Tibial nerve (tissue), 4 donors: Measurements from ENCODE around the gene MGMT. TPM values are rescaled to one million over a fixed set of nuclear protein-coding genes. Genes with fewer than 3 reads are reported as not detected.

Experiments
- DNase-seq, 2 donors: peaks; one replicate each; pipeline ENCODE4 v3.0.0-alpha.2; 2019; ENCODE audit warnings: low spot score in 2 of 2
- H3K27ac ChIP-seq, 4 donors: fragments of 200-600 bp; sonication (generic) in 3 of 4; one replicate each; pipeline ENCODE4 v1.5.1; 2017 to 2019; ENCODE audit warnings: mild to moderate bottlenecking in 1 of 4
- H3K27me3 ChIP-seq, 2 donors: fragments of 200-600 bp; sonication (generic) in 1 of 2; one replicate each; pipeline versions ENCODE4 v1.5.1 to v1.6.0; 2017 to 2019
- H3K36me3 ChIP-seq, 3 donors: fragments of 200-600 bp; sonication (generic); one replicate each; pipeline ENCODE4 v1.5.1; 2018 to 2019
- H3K4me1 ChIP-seq, 4 donors: fragments of 200-600 bp; sonication (generic) in 3 of 4; one replicate each; pipeline ENCODE4 v1.5.1; 2017 to 2019
- H3K4me3 ChIP-seq, 4 donors: fragments of 200-600 bp; sonication (generic) in 3 of 4; one replicate each; pipeline ENCODE4 v1.5.1; 2017 to 2019; ENCODE audit warnings: mild to moderate bottlenecking in 1 of 4, moderate library complexity in 1 of 4
- H3K9me3 ChIP-seq, 4 donors: fragments of 200-600 bp; sonication (generic) in 3 of 4; one replicate each; pipeline ENCODE4 v1.5.1; 2017 to 2019
- CTCF ChIP-seq, 5 experiments: fragments of 200-600 bp in 3 of 5; fragments of 450-650 bp in 2 of 5; sonication (generic) in 3 of 5; IDR thresholded peaks; one replicate each; pipeline ENCODE4 v1.5.1; 2016 to 2019; ENCODE audit warnings: antibody characterized with exemption in 5 of 5, mild to moderate bottlenecking in 3 of 5, moderate library complexity in 2 of 5
- EP300 ChIP-seq, 2 donors: sonication (generic); formaldehyde crosslinking; IDR thresholded peaks; one replicate each; pipeline ENCODE4 v1.6.1; 2017; ENCODE audit warnings: antibody characterized with exemption in 2 of 2, mild to moderate bottlenecking in 1 of 2
- POLR2A ChIP-seq, 2 donors: fragments of 450-650 bp; IDR thresholded peaks; one replicate each; pipeline ENCODE4 v1.6.1; 2017; ENCODE audit warnings: antibody characterized with exemption in 2 of 2, mild to moderate bottlenecking in 2 of 2, moderate library complexity in 2 of 2
- WGBS, 2 donors: methylation state at CpG; one replicate each; pipeline ENCODE4 v1.1.5; 2018; 5-methylcytosine and 5-hydroxymethylcytosine counted together
- total RNA-seq, 4 donors: library from RNA; depleted of rRNA; stranded (reverse); fragments of >200 nt; gene quantifications; one replicate each; pipeline ENCODE4 v1.1.0, GENCODE V29; 2016

MGMT gene
- total RNA-seq, 4 donors from 2014 or later: 26.1 to 39.1 (median 33.7) TPM

- H3K36me3 ChIP-seq: no peaks in the 10 kb centered on the region
- no peaks in the 10 kb centered on the region for H3K9me3 ChIP-seq
- no peak overlapping the region for H3K27ac ChIP-seq
- DNase-seq: no peak
- H3K4me1 ChIP-seq: no peaks in the 10 kb centered on the region
- no peak overlapping the region for H3K4me3 ChIP-seq
- 78 to 80% methylated on average over 4 of the region's 4 CpGs for WGBS, 2 donors
- TF ChIP-seq EP300 (IDR thresholded peaks at IDR 0.05): no peak
- no peak for TF ChIP-seq CTCF (IDR thresholded peaks at IDR 0.05)
- no peaks in the 10 kb centered on the region for H3K27me3 ChIP-seq
These were observed 20.9 kb upstream of the MGMT start for GRCh38 chr10:129446183-129446581.

GRCh38 chr10:129447486-129447885 lies 19.6 kb upstream of the MGMT start:
- Histone ChIP-seq H3K36me3 (no peaks in the 10 kb centered on the region), H3K9me3 (peaks cover 0 to 2% (median 0%) of the 10 kb centered on the region in 4 donors), H3K27ac (no peak overlapping the region), H3K4me1 (no peaks in the 10 kb centered on the region), H3K27me3 (no peaks in the 10 kb centered on the region), H3K4me3 (no peak overlapping the region)
- TF ChIP-seq POLR2A (IDR thresholded peaks at IDR 0.05) (no peak), CTCF (IDR thresholded peaks at IDR 0.05) (no peak), EP300 (IDR thresholded peaks at IDR 0.05) (no peak)
- 91 to 93% methylated on average over 6 of the region's 6 CpGs for WGBS, 2 donors
- no peak for DNase-seq

GRCh38 chr10:129448086-129448485 lies 19.0 kb upstream of the MGMT start:
- WGBS, 2 donors: 76 to 81% methylated on average over 5 of the region's 5 CpGs
- Histone ChIP-seq H3K27me3 (no peaks in the 10 kb centered on the region), H3K4me3 (no peak overlapping the region), H3K9me3 (peaks cover 0 to 7% (median 0%) of the 10 kb centered on the region in 4 donors), H3K27ac (no peak overlapping the region), H3K4me1 (no peaks in the 10 kb centered on the region), H3K36me3 (no peaks in the 10 kb centered on the region)
- no peak for DNase-seq
- TF ChIP-seq POLR2A (IDR thresholded peaks at IDR 0.05) (no peak), CTCF (IDR thresholded peaks at IDR 0.05) (no peak), EP300 (IDR thresholded peaks at IDR 0.05) (no peak)

GRCh38 chr10:129448539-129448938 lies 18.5 kb upstream of the MGMT start:
- Histone ChIP-seq H3K9me3 (peaks cover 0 to 7% (median 0%) of the 10 kb centered on the region in 4 donors), H3K27me3 (no peaks in the 10 kb centered on the region), H3K36me3 (no peaks in the 10 kb centered on the region), H3K4me3 (no peak overlapping the region), H3K27ac (no peak overlapping the region), H3K4me1 (no peaks in the 10 kb centered on the region)
- DNase-seq: no peak
- TF ChIP-seq EP300 (IDR thresholded peaks at IDR 0.05) (no peak), POLR2A (IDR thresholded peaks at IDR 0.05) (no peak), CTCF (IDR thresholded peaks at IDR 0.05) (no peak)
- 90 to 91% methylated on average over 5 of the region's 5 CpGs for WGBS, 2 donors

GRCh38 chr10:129449893-129450292 lies 17.1 kb upstream of the MGMT start:
- Histone ChIP-seq H3K36me3 (no peaks in the 10 kb centered on the region), H3K27ac (no peak overlapping the region), H3K27me3 (no peaks in the 10 kb centered on the region), H3K4me1 (no peaks in the 10 kb centered on the region), H3K4me3 (no peak overlapping the region), H3K9me3 (peaks cover 0 to 7% (median 0%) of the 10 kb centered on the region in 4 donors)
- no peak for DNase-seq
- 73 to 86% methylated on average over 2 of the region's 2 CpGs for WGBS, 2 donors
- TF ChIP-seq POLR2A (IDR thresholded peaks at IDR 0.05): no peak
- no peak for TF ChIP-seq EP300 (IDR thresholded peaks at IDR 0.05)
- TF ChIP-seq CTCF (IDR thresholded peaks at IDR 0.05): no peak
